SK-N-SH treated with all-trans-retinoic acid at 6 μM for 48 hours (cell line): ENCODE results near the gene GPR137B.

ENCODE experiments used
- ARNTL ChIP-seq: fragments of 450-650 bp; formaldehyde crosslinking; IDR thresholded peaks from 2 replicates; pipeline ENCODE4 v1.5.0; 2020; ENCODE audit warnings: low read depth, mild to moderate bottlenecking, moderate library complexity, borderline replicate concordance
- PATZ1 ChIP-seq: fragments of 250-450 bp; sonication (Bioruptor Pico); IDR thresholded peaks from 2 replicates; pipeline ENCODE4 v1.8.0; 2020; ENCODE audit warnings: mild to moderate bottlenecking, moderate library complexity, borderline replicate concordance
- SNAI2 ChIP-seq: fragments of 250-450 bp; sonication (Bioruptor Pico); IDR thresholded peaks from 2 replicates; pipeline ENCODE4 v1.5.0; 2020; ENCODE audit warnings: mild to moderate bottlenecking, moderate library complexity
- TOX ChIP-seq: fragments of 250-450 bp; sonication (Bioruptor Pico); IDR thresholded peaks from 2 replicates; pipeline ENCODE4 v1.8.0; 2021; ENCODE audit warnings: mild to moderate bottlenecking, moderate library complexity, borderline replicate concordance
- ZNF565 ChIP-seq: fragments of 450-650 bp; formaldehyde crosslinking; conservative IDR thresholded peaks from 2 replicates; pipeline ENCODE4 v1.5.0; 2020; ENCODE audit warnings: low read depth, mild to moderate bottlenecking, moderate library complexity
- ZNF8 ChIP-seq: fragments of 450-650 bp; formaldehyde crosslinking; IDR thresholded peaks from 2 replicates; pipeline ENCODE4 v1.5.0; 2020; ENCODE audit warnings: mild to moderate bottlenecking, moderate library complexity

- TF ChIP-seq PATZ1 (CRISPR knock-in tag) (no peak), SNAI2 (CRISPR knock-in tag) (no peak), ZNF8 (no peak), ARNTL (no peak), TOX (CRISPR knock-in tag) (no peak), ZNF565 (CRISPR knock-in tag) (no peak)
Measured at GRCh38 chr1:236257216-236257615, 114.9 kb downstream of the GPR137B start.
